Activated CD8-positive, alpha-beta memory T cell treated with anti-CD3 and anti-CD28 coated beads for 1 hour (primary cell): Measurements from ENCODE around the gene ANKRD28.
"Not testable (repeated sequence)": the region's sequence is repeated elsewhere in the genome, so short reads cannot be mapped to it uniquely, and the experiment has no call there.

ENCODE experiments used
- DNase-seq, 2 donors: peaks; one replicate each; pipeline ENCODE4 v3.0.0-alpha.2; 2020; ENCODE audit warnings: low read depth in 1 of 2; ENCODE audit errors: extremely low read depth in 1 of 2

ANKRD28 gene

GRCh38 chr3:15778332-15778858, 19.4 kb downstream of the ANKRD28 start:
- no peak for DNase-seq

GRCh38 chr3:15774931-15775560, 22.7 kb downstream of the ANKRD28 start:
- not testable (repeated sequence) for DNase-seq

GRCh38 chr3:15771444-15771843, 26.3 kb downstream of the ANKRD28 start:
- no peak for DNase-seq

- no peak for DNase-seq
Observed at GRCh38 chr3:15769256-15769915, 28.4 kb downstream of the ANKRD28 start.

- no peak for DNase-seq
Observed at GRCh38 chr3:15768421-15769255, 29.1 kb downstream of the ANKRD28 start.

- no peak for DNase-seq
Observed at GRCh38 chr3:15766406-15766805, 31.4 kb downstream of the ANKRD28 start.

GRCh38 chr3:15758295-15758694, 39.5 kb downstream of the ANKRD28 start:
- no peak for DNase-seq

GRCh38 chr3:15757824-15758223, 40.0 kb downstream of the ANKRD28 start:
- DNase-seq: no peak

GRCh38 chr3:15756505-15756904, 41.3 kb downstream of the ANKRD28 start:
- no peak for DNase-seq

- no peak for DNase-seq
Observed at GRCh38 chr3:15755780-15756179, 42.0 kb downstream of the ANKRD28 start.

GRCh38 chr3:15755181-15755580, 42.6 kb downstream of the ANKRD28 start:
- no peak for DNase-seq

- DNase-seq: no peak
Observed at GRCh38 chr3:15754047-15754446, 43.7 kb downstream of the ANKRD28 start.

- DNase-seq: no peak
Observed at GRCh38 chr3:15753056-15753710, 44.6 kb downstream of the ANKRD28 start.

GRCh38 chr3:15750879-15751278, 46.9 kb downstream of the ANKRD28 start:
- DNase-seq: no peak

GRCh38 chr3:15750143-15750542, 47.6 kb downstream of the ANKRD28 start:
- no peak for DNase-seq

- DNase-seq: not testable (repeated sequence)
Observed at GRCh38 chr3:15745896-15746295, 51.9 kb downstream of the ANKRD28 start.

GRCh38 chr3:15744176-15744575, 53.6 kb downstream of the ANKRD28 start:
- no peak for DNase-seq

GRCh38 chr3:15743587-15744009, 54.2 kb downstream of the ANKRD28 start:
- DNase-seq: no peak

GRCh38 chr3:15742236-15742635, 55.5 kb downstream of the ANKRD28 start:
- not testable (repeated sequence) for DNase-seq

- not testable (repeated sequence) for DNase-seq
Observed at GRCh38 chr3:15738616-15739005, 59.2 kb downstream of the ANKRD28 start.

GRCh38 chr3:15731024-15731423, 66.8 kb downstream of the ANKRD28 start:
- DNase-seq: no peak
